Mucosa of stomach (tissue), 1 donor: Measurements from ENCODE around the gene TMEM254.
"Not testable (repeated sequence)": the region's sequence is repeated elsewhere in the genome, so short reads cannot be mapped to it uniquely, and the experiment has no call there.

Source experiments
- H3K27me3 ChIP-seq: one replicate; pipeline ENCODE4 v1.7.0; 2013; ENCODE audit warnings: mild to moderate bottlenecking, low read length; ENCODE audit not compliant: control insufficient read depth, insufficient read depth
- H3K36me3 ChIP-seq: one replicate; pipeline ENCODE4 v1.7.0; 2013; ENCODE audit warnings: low read length; ENCODE audit not compliant: control insufficient read depth, insufficient read depth
- H3K4me1 ChIP-seq: one replicate; pipeline ENCODE4 v1.7.0; 2013; ENCODE audit warnings: mild to moderate bottlenecking, low read length; ENCODE audit not compliant: control insufficient read depth, insufficient read depth
- H3K4me3 ChIP-seq: one replicate; pipeline ENCODE4 v1.7.0; 2013; ENCODE audit warnings: low read length
- H3K9ac ChIP-seq: one replicate; pipeline ENCODE4 v1.7.0; 2013; ENCODE audit warnings: mild to moderate bottlenecking, low read length, moderate library complexity
- H3K9me3 ChIP-seq: one replicate; pipeline ENCODE4 v1.7.0; 2013; ENCODE audit warnings: mild to moderate bottlenecking, low read length, moderate library complexity; ENCODE audit not compliant: control insufficient read depth
- donor health status: Pancreatic carcinoma.

Gene TMEM254

GRCh38 chr10:80051993-80052392, 26.5 kb upstream of the TMEM254 start:
- no peaks in the 10 kb centered on the region for H3K4me1 ChIP-seq
- no peak overlapping the region for H3K9ac ChIP-seq
- no peaks in the 10 kb centered on the region for H3K36me3 ChIP-seq
- no peaks in the 10 kb centered on the region for H3K9me3 ChIP-seq
- no peaks in the 10 kb centered on the region for H3K27me3 ChIP-seq
- H3K4me3 ChIP-seq = no peak overlapping the region

GRCh38 chr10:80055760-80056159, 22.7 kb upstream of the TMEM254 start:
- H3K9me3 ChIP-seq = no peaks in the 10 kb centered on the region
- H3K4me3 ChIP-seq = no peak overlapping the region
- no peaks in the 10 kb centered on the region for H3K4me1 ChIP-seq
- H3K9ac ChIP-seq = no peak overlapping the region
- no peaks in the 10 kb centered on the region for H3K27me3 ChIP-seq
- no peaks in the 10 kb centered on the region for H3K36me3 ChIP-seq

DNA sequence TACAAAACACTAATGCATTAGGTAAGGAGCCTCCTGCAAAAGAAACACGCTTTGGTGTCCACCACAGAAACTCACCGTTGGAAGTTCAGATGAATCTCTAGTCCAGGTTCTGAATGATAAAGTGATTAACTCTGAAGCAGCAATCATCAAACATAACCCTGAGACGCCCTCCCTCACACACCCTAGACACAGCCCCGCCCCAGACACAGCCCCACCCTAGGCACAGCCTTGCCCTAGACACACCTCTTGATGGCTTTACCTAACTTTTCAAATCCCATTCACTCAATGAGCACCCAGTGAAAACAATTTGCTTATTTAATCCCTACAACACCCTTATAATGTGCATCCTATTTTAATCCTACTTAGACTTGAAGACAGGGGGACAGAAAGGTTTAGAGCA, 21.3 kb upstream of the TMEM254 start:
- Histone ChIP-seq H3K27me3 (no peaks in the 10 kb centered on the region), H3K9ac (no peak overlapping the region), H3K9me3 (no peaks in the 10 kb centered on the region), H3K4me3 (no peak overlapping the region), H3K36me3 (no peaks in the 10 kb centered on the region), H3K4me1 (no peaks in the 10 kb centered on the region)

- Histone ChIP-seq H3K9me3 (no peaks in the 10 kb centered on the region), H3K27me3 (no peaks in the 10 kb centered on the region), H3K36me3 (no peaks in the 10 kb centered on the region), H3K4me1 (no peaks in the 10 kb centered on the region), H3K4me3 (no peak overlapping the region), H3K9ac (no peak overlapping the region)
Observed at GRCh38 chr10:80064120-80064886, 14.2 kb upstream of the TMEM254 start.

DNA sequence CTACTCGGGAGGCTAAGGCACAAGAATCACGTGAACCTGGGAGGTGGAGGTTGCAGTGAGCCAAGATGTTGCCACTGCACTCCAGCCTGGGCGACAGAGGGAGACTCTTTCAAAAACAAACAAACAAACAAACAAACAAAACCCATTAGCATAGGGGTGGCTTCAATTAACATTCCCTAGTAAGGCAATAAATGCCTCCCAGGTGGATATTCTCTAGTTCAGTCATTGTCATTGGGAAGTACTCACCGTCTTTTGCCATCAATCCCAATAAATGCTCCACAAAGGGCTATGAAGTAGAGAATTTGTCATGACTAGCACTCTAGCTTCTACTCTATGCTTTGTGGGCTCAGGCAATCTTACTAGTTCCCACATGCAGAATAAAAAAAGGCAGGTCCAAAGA, 11.7 kb upstream of the TMEM254 start:
- H3K9me3 ChIP-seq = no peaks in the 10 kb centered on the region
- no peak overlapping the region for H3K4me3 ChIP-seq
- H3K4me1 ChIP-seq = no peaks in the 10 kb centered on the region
- no peak overlapping the region for H3K9ac ChIP-seq
- H3K36me3 ChIP-seq = no peaks in the 10 kb centered on the region
- H3K27me3 ChIP-seq = no peaks in the 10 kb centered on the region

GRCh38 chr10:80067821-80068220, 10.6 kb upstream of the TMEM254 start:
- H3K27me3 ChIP-seq, H3K36me3 ChIP-seq, H3K9ac ChIP-seq, H3K9me3 ChIP-seq, H3K4me1 ChIP-seq, H3K4me3 ChIP-seq: not testable (repeated sequence)

GRCh38 chr10:80068270-80068669, 10.2 kb upstream of the TMEM254 start:
- no peaks in the 10 kb centered on the region for H3K9me3 ChIP-seq
- H3K27me3 ChIP-seq = no peaks in the 10 kb centered on the region
- no peaks in the 10 kb centered on the region for H3K36me3 ChIP-seq
- no peaks in the 10 kb centered on the region for H3K4me1 ChIP-seq
- H3K9ac ChIP-seq = no peak overlapping the region
- no peak overlapping the region for H3K4me3 ChIP-seq

GRCh38 chr10:80070057-80070456, 8.4 kb upstream of the TMEM254 start:
- H3K9ac ChIP-seq = no peak overlapping the region

GRCh38 chr10:80072584-80072983, 5.9 kb upstream of the TMEM254 start:
- Histone ChIP-seq H3K27me3 (no peaks in the 10 kb centered on the region), H3K9ac (no peak overlapping the region), H3K4me1 (no peaks in the 10 kb centered on the region), H3K9me3 (no peaks in the 10 kb centered on the region), H3K36me3 (no peaks in the 10 kb centered on the region), H3K4me3 (no peak overlapping the region)

More at GRCh38 chr10:80070057-80070456, 8.4 kb upstream of the TMEM254 start:
- Histone ChIP-seq H3K9me3 (no peaks in the 10 kb centered on the region), H3K27me3 (no peaks in the 10 kb centered on the region), H3K4me3 (no peak overlapping the region), H3K36me3 (no peaks in the 10 kb centered on the region), H3K4me1 (no peaks in the 10 kb centered on the region)

DNA sequence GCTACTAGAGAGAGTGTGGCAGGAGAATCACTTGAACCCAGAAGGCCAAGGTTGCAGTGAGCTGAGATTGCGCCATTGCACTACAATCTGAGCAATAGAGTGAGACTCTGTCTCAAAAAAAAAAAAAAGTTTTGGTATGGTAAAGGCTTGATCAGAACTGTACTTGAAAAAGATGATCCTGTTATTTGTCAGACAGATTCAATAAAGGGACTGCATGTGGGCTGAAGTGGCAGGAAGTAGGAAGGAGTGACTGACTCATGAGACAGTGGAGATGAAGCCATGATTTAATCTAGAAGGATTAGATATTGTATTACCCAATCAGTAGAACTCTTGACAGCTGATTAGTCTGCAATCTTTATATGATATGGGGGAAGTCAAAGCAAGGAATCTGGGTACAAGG, 2.7 kb upstream of the TMEM254 start:
- no peaks in the 10 kb centered on the region for H3K9me3 ChIP-seq
- no peaks in the 10 kb centered on the region for H3K36me3 ChIP-seq
- H3K9ac ChIP-seq = no peak overlapping the region
- no peak overlapping the region for H3K4me3 ChIP-seq
- no peaks in the 10 kb centered on the region for H3K4me1 ChIP-seq
- H3K27me3 ChIP-seq = no peaks in the 10 kb centered on the region

DNA sequence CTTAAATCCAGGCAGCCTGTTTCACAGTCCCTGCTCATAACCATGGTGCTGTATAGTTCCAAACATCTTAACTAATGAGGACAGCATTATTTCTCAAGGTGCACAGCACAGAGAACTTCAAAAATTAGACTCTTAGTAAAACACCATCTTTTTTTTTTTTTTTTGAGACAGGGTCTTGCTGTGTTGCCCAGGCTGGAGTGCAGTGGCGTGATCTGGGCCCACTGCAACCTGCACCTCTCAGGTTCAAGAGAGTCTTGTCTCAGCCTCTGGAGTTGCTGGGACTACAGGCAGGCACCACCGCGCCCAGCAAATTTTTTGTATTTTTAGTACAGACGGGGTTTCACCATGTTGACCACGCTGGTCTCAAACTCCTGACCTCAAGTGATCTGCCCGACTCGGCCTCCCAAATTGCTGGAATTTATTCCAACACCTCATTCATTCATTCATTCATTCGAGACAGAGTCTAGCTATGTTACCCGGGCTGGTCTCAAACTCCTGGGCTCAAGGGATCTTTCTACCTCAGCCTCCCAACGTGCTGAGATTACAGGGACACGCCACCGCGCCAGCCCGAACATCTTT, 507 bp upstream of the TMEM254 start:
- H3K36me3 ChIP-seq = no peaks in the 10 kb centered on the region
- peak overlapping the region; percentile 94 for H3K4me3 ChIP-seq
- peak overlapping the region; percentile 96 for H3K9ac ChIP-seq
- H3K9me3 ChIP-seq = no peaks in the 10 kb centered on the region
- no peaks in the 10 kb centered on the region for H3K4me1 ChIP-seq
- no peaks in the 10 kb centered on the region for H3K27me3 ChIP-seq

- Histone ChIP-seq H3K27me3 (no peaks in the 10 kb centered on the region), H3K9ac (peak overlapping the region; percentile 96), H3K36me3 (no peaks in the 10 kb centered on the region), H3K9me3 (no peaks in the 10 kb centered on the region), H3K4me1 (no peaks in the 10 kb centered on the region), H3K4me3 (peak overlapping the region; percentile 94)
Observed at GRCh38 chr10:80079312-80079719, 851 bp downstream of the TMEM254 start.
